ENCODE measurements around the gene PYCR2. TPM values are rescaled to one million over a fixed set of nuclear protein-coding genes. Genes with fewer than 3 reads are reported as not detected.

The PYCR2 gene
- total RNA-seq (2022; extraction: Qiagen RNA extraction; ENCODE audit: low read depth): 44.5 to 62.6 TPM (median 59.4 TPM) in 5 replicates

GRCh38 chr1:225923692-225924555 lies at the start of gene PYCR2:
Gene PYCR2 (minus strand): TSS chr1:225924250. CDS start chr1:225924110, 140 bp downstream.

GRCh38 chr1:225941187-225941941 lies 17.3 kb upstream of the PYCR2 start, which contains the start of gene LEFTY2:
Gene LEFTY2 (minus strand): TSS chr1:225941220. CDS start chr1:225941140, 80 bp downstream.

GRCh38 chr1:225888898-225889601 lies 35.0 kb downstream of the PYCR2 start, which contains the start of gene LEFTY1:
Gene LEFTY1 (minus strand): TSS chr1:225889146. CDS start chr1:225889066, 80 bp downstream.

GRCh38 chr1:225881959-225882693 lies 41.9 kb downstream of the PYCR2 start, which contains the start of gene TMEM63A:
Gene TMEM63A (minus strand): TSS chr1:225882380. CDS start chr1:225877580, 4,800 bp downstream.

Other genes with a start within 250 kb of the PYCR2 start
- gene SRP9, start 146.4 kb downstream of the PYCR2 start, total RNA-seq (2022; extraction: Qiagen RNA extraction; ENCODE audit: low read depth): 234 to 377 TPM (median 258 TPM) in 5 replicates
- gene EPHX1, start 114.1 kb downstream of the PYCR2 start, total RNA-seq (2022; extraction: Qiagen RNA extraction; ENCODE audit: low read depth): 217 to 267 TPM (median 236 TPM) in 5 replicates
- gene TMEM63A, start 41.9 kb downstream of the PYCR2 start, total RNA-seq (2022; extraction: Qiagen RNA extraction; ENCODE audit: low read depth): 4.7 to 6.8 TPM (median 5.6 TPM) in 5 replicates
- 0.21 to 0.48 TPM (median 0.37 TPM) in 5 replicates for gene LEFTY1, start 35.1 kb downstream of the PYCR2 start, total RNA-seq (2022; extraction: Qiagen RNA extraction; ENCODE audit: low read depth)
- gene LEFTY2, start 17.0 kb upstream of the PYCR2 start, total RNA-seq (2022; extraction: Qiagen RNA extraction; ENCODE audit: low read depth): not detected in 5 replicates
- gene SDE2, start 75.1 kb upstream of the PYCR2 start, total RNA-seq (2022; extraction: Qiagen RNA extraction; ENCODE audit: low read depth): 5.5 to 10.9 TPM (median 7.8 TPM) in 5 replicates
- 388 to 448 TPM (median 426 TPM) in 5 replicates for gene H3-3A, start 138.5 kb upstream of the PYCR2 start, total RNA-seq (2022; extraction: Qiagen RNA extraction; ENCODE audit: low read depth)